ENCODE data around the gene RABGAP1. TPM values are rescaled to one million over a fixed set of nuclear protein-coding genes. Genes with fewer than 3 reads are reported as not detected.

RABGAP1 gene
- total and polyA plus RNA-seq, 10 of the 15 experiments (the other 5 are each of a cell fraction or from before 2014, with no cell fraction given): 2.6 to 31.6 (median 12.5) TPM

DNA sequence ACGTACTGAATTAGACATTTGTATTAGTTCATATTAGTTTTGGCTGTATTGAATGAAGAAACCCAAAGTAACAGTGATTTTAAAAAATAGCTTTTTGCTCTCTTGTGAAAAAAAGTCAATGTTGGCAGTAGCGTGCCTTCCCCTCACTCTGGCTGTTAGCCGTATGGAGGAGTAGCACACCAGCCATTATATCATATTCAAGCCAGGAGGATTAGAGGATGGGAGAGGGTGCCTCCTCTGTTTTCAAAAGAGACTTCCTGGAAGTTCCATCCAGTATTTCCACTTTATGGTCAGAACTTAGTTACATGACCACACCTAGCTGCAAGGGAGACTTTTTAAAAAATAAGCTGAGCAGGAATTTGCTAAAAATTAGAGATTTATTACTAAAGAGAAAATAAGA, 133.8 kb downstream of the RABGAP1 start:
- FAIRE-seq: no peak
- DNase-seq (ENCODE audit: low read depth, low spot score): no peak
- H3K9ac ChIP-seq (ENCODE audit: control insufficient read depth, insufficient read depth, low read length): no peak overlapping the region
- no peaks in the 10 kb centered on the region for H3K79me2 ChIP-seq (ENCODE audit: control insufficient read depth, insufficient read depth, low read length)
- no peak overlapping the region for H3K4me3 ChIP-seq
- H3K36me3 ChIP-seq (ENCODE audit: control insufficient read depth in 2 of 2, insufficient read depth in 2 of 2, low read length in 1 of 2): peaks cover 0 to 17% of the 10 kb centered on the region in 2 experiments; a peak in 3 of 4 replicates
- H3K27me3 ChIP-seq (replicated peaks in 1 of 2; ENCODE audit: control insufficient read depth in 2 of 2, insufficient read depth in 2 of 2, low read length in 1 of 2): no peaks in the 10 kb centered on the region
- ChIA-PET SMC1A (ENCODE audit: uncharacterized antibody, unreplicated experiment) (interaction anchor here (1.0 to 3.9 kb wide), 4 partner anchors 22 to 275 kb away, joined by 3 to 22 read pairs (median 4); no protein-coding TSS in a partner anchor), RAD21 (ENCODE audit: unreplicated experiment) (interaction anchor here (1.0 to 4.0 kb wide), 3 partner anchors 12 to 275 kb away, joined by 3 to 13 read pairs (median 3); no protein-coding TSS in a partner anchor), CTCF (interaction anchor here (1.1 to 5.4 kb wide), 3 partner anchors 17 to 275 kb away, joined by 3 to 38 read pairs (median 3); no protein-coding TSS in a partner anchor), POLR2A (interaction anchor here (0.9 kb wide), 1 partner anchor 266 kb away, joined by 3 read pairs; no protein-coding TSS in a partner anchor)
- TF ChIP-seq SUZ12 (IDR thresholded peaks at IDR 0.05; ENCODE audit: unreplicated experiment) (no peak), NRF1 (conservative IDR thresholded peaks at IDR 0.05; ENCODE audit: low read depth, low read length) (no peak), BHLHE40 (IDR thresholded peaks at IDR 0.05; ENCODE audit: borderline replicate concordance in 1 of 2, low read depth in 2 of 2, low read length in 1 of 2) (no peak)
- TF ChIP-seq, protein P1, sequence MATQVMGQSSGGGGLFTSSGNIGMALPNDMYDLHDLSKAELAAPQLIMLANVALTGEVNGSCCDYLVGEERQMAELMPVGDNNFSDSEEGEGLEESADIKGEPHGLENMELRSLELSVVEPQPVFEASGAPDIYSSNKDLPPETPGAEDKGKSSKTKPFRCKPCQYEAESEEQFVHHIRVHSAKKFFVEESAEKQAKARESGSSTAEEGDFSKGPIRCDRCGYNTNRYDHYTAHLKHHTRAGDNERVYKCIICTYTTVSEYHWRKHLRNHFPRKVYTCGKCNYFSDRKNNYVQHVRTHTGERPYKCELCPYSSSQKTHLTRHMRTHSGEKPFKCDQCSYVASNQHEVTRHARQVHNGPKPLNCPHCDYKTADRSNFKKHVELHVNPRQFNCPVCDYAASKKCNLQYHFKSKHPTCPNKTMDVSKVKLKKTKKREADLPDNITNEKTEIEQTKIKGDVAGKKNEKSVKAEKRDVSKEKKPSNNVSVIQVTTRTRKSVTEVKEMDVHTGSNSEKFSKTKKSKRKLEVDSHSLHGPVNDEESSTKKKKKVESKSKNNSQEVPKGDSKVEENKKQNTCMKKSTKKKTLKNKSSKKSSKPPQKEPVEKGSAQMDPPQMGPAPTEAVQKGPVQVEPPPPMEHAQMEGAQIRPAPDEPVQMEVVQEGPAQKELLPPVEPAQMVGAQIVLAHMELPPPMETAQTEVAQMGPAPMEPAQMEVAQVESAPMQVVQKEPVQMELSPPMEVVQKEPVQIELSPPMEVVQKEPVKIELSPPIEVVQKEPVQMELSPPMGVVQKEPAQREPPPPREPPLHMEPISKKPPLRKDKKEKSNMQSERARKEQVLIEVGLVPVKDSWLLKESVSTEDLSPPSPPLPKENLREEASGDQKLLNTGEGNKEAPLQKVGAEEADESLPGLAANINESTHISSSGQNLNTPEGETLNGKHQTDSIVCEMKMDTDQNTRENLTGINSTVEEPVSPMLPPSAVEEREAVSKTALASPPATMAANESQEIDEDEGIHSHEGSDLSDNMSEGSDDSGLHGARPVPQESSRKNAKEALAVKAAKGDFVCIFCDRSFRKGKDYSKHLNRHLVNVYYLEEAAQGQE (IDR thresholded peaks at IDR 0.05; ENCODE audit: low read depth, low read length): no peak
- TF ChIP-seq, protein P2, sequence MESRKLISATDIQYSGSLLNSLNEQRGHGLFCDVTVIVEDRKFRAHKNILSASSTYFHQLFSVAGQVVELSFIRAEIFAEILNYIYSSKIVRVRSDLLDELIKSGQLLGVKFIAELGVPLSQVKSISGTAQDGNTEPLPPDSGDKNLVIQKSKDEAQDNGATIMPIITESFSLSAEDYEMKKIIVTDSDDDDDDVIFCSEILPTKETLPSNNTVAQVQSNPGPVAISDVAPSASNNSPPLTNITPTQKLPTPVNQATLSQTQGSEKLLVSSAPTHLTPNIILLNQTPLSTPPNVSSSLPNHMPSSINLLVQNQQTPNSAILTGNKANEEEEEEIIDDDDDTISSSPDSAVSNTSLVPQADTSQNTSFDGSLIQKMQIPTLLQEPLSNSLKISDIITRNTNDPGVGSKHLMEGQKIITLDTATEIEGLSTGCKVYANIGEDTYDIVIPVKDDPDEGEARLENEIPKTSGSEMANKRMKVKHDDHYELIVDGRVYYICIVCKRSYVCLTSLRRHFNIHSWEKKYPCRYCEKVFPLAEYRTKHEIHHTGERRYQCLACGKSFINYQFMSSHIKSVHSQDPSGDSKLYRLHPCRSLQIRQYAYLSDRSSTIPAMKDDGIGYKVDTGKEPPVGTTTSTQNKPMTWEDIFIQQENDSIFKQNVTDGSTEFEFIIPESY (IDR thresholded peaks at IDR 0.05): no peak
- TF ChIP-seq, protein P3, sequence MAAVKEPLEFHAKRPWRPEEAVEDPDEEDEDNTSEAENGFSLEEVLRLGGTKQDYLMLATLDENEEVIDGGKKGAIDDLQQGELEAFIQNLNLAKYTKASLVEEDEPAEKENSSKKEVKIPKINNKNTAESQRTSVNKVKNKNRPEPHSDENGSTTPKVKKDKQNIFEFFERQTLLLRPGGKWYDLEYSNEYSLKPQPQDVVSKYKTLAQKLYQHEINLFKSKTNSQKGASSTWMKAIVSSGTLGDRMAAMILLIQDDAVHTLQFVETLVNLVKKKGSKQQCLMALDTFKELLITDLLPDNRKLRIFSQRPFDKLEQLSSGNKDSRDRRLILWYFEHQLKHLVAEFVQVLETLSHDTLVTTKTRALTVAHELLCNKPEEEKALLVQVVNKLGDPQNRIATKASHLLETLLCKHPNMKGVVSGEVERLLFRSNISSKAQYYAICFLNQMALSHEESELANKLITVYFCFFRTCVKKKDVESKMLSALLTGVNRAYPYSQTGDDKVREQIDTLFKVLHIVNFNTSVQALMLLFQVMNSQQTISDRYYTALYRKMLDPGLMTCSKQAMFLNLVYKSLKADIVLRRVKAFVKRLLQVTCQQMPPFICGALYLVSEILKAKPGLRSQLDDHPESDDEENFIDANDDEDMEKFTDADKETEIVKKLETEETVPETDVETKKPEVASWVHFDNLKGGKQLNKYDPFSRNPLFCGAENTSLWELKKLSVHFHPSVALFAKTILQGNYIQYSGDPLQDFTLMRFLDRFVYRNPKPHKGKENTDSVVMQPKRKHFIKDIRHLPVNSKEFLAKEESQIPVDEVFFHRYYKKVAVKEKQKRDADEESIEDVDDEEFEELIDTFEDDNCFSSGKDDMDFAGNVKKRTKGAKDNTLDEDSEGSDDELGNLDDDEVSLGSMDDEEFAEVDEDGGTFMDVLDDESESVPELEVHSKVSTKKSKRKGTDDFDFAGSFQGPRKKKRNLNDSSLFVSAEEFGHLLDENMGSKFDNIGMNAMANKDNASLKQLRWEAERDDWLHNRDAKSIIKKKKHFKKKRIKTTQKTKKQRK (IDR thresholded peaks at IDR 0.05; ENCODE audit: low read depth, low read length): no peak
- H3K4me1 ChIP-seq (ENCODE audit: control insufficient read depth, insufficient read depth, low read length): peaks cover 5% of the 10 kb centered on the region; the same call in 1 of the 2 replicates
- no TSS peak for BruUV-seq (replicated peaks)
- WGBS (ENCODE audit: insufficient coverage, insufficient replicate concordance, low lambda C conversion rate, missing lambda C conversion rate): 100% methylated on average over 3 of the region's 3 CpGs
- H2AFZ ChIP-seq (ENCODE audit: control insufficient read depth, low read depth, low read length): no peak overlapping the region
- ATAC-seq: no peak
- in situ Hi-C loops (cut with MboI): no loop called here
- no peaks in the 10 kb centered on the region for H4K20me1 ChIP-seq (ENCODE audit: control insufficient read depth, insufficient read depth)
- no peak overlapping the region for H3K4me2 ChIP-seq (ENCODE audit: control insufficient read depth, insufficient read depth)
- H3K27ac ChIP-seq (ENCODE audit: control insufficient read depth, insufficient read depth): no peak overlapping the region
- no peaks in the 10 kb centered on the region for H3K9me3 ChIP-seq (replicated peaks; ENCODE audit: control insufficient read depth, insufficient read depth, low read length)
- intact Hi-C loops (cut with micrococcal nuclease; ENCODE audit: unreplicated experiment): no loop called here
